BE2C (cell line): ENCODE measurements around the gene USH2A.

Experiments used
- DNase-seq: peaks from one replicate; pipeline ENCODE4 v3.0.0-alpha.2; 2020
- H3K27me3 ChIP-seq: fragments of 250-450 bp; sonication (Bioruptor Pico); 2 replicates; pipeline ENCODE4 v1.5.1; 2020; ENCODE audit warnings: mild to moderate bottlenecking
- H3K36me3 ChIP-seq: fragments of 250-450 bp; sonication (Bioruptor Pico); 2 replicates; pipeline ENCODE4 v1.5.1; 2020; ENCODE audit warnings: mild to moderate bottlenecking
- H3K4me1 ChIP-seq: fragments of 250-450 bp; sonication (Bioruptor Pico); 2 replicates; pipeline ENCODE4 v1.5.1; 2020
- H3K4me3 ChIP-seq: 2 replicates; pipeline ENCODE4 v1.5.1; 2011; ENCODE audit warnings: low read depth, low read length
- H3K9me3 ChIP-seq: fragments of 250-450 bp; sonication (Bioruptor Pico); 2 replicates; pipeline ENCODE4 v1.5.1; 2020
- TF ChIP-seq, protein P1 (sequence below): IDR thresholded peaks from 2 replicates; pipeline ENCODE4 v1.5.1; 2012; ENCODE audit warnings: mild to moderate bottlenecking, low read depth, low read length

USH2A gene

DNA sequence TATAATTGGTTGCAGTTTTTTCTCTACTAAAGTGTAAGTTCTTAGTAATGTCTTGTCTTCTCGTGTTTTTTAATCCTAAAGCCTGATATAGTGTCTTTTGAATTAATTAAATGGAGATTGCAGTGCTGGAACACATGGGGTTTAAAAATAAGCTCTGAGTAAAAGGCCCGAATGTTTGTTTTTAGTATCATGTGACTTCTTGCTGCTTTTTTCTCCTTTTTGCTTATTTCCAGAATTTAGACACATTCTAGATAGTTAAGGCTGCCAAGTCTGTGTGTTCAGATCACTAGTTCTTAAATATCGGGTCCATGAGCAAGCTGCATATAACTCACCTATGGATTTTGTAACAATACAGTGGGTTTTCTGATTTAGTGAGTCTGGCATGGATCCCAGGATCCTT lies 828.6 kb downstream of the USH2A start:
- H3K27me3 ChIP-seq: no peaks in the 10 kb centered on the region
- H3K4me1 ChIP-seq: no peaks in the 10 kb centered on the region; the same call in 1 of the 2 replicates
- peaks cover 19% of the 10 kb centered on the region for H3K36me3 ChIP-seq
- no peak overlapping the region for H3K4me3 ChIP-seq
- no peaks in the 10 kb centered on the region for H3K9me3 ChIP-seq
- TF ChIP-seq, protein P1, sequence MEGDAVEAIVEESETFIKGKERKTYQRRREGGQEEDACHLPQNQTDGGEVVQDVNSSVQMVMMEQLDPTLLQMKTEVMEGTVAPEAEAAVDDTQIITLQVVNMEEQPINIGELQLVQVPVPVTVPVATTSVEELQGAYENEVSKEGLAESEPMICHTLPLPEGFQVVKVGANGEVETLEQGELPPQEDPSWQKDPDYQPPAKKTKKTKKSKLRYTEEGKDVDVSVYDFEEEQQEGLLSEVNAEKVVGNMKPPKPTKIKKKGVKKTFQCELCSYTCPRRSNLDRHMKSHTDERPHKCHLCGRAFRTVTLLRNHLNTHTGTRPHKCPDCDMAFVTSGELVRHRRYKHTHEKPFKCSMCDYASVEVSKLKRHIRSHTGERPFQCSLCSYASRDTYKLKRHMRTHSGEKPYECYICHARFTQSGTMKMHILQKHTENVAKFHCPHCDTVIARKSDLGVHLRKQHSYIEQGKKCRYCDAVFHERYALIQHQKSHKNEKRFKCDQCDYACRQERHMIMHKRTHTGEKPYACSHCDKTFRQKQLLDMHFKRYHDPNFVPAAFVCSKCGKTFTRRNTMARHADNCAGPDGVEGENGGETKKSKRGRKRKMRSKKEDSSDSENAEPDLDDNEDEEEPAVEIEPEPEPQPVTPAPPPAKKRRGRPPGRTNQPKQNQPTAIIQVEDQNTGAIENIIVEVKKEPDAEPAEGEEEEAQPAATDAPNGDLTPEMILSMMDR: no peak
- DNase-seq: no peak

DNA sequence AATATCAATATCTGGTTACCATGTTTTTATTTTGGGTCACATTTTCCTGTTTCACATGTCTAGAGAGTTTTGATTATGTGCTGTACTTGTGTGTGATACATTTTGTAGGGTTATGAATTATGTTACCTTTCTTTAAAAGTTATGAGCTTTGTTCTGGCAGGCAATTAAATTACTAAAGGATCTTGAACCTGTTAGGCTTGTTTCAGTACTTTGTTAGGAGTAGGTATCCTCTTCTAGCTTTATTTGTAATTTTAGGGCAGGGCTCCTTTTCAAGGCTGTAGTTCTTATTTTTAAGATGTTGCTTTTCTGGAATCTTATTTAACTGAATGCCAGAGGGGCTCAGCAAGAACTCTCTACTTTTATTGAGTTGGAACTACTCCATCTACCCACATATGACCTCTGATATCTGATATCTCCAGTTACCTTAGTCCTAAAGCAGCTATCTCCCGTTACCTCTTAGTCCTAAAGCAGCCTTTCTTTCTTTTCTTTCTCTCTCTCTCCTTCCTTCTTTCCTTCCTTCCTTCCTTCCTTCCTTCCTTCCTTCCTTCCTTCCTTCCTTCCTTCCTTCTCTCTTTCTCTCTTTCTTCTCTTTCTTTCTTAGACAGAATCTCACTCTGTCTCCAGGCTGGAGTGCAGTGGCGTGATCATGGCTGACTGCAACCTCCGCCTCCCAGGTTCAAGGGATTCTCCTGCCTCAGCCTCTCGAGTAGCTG lies 832.3 kb downstream of the USH2A start:
- TF ChIP-seq, protein P1: no peak
- no peak for DNase-seq
- H3K4me1 ChIP-seq: no peaks in the 10 kb centered on the region
- H3K9me3 ChIP-seq: no peaks in the 10 kb centered on the region
- peaks cover 37% of the 10 kb centered on the region for H3K36me3 ChIP-seq
- H3K4me3 ChIP-seq: no peak overlapping the region
- H3K27me3 ChIP-seq: no peaks in the 10 kb centered on the region

DNA sequence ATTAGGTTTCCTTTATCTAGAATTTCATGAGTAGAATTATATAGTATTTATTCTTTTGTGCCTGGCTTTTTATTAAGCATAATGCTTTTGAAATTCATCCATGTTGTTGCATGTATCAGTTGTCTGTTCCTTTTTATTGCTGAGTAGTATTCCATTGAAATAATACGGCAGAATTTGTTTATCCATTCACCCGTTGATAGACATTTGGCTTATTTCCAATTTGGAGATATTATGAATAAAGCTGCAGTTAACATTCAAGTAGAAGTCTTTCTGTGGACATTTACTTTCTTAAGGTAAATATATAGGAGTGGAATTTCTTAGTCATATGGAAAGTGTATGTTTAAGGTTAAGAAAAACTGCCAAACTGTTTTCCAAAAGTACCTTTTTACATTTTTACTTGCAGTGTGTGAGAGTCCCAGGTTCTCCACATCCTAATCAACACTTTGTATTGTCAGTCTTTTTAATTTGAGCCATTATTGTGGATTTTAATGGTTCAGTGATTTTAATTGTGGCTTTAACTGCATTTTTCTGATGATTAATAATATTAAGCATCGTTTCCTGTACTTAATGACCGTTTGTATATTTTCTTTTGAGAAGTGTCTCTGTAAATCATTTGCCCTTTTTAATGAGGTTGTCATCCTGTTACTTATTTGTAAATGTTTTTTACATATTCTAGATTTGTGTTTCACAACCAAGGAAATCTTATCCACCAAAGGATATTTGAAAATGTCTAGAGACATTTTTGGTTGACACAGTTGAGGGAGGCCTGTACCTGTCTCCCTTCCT lies 833.4 kb downstream of the USH2A start:
- no peak overlapping the region for H3K4me3 ChIP-seq
- H3K4me1 ChIP-seq: no peaks in the 10 kb centered on the region
- peaks cover 36% of the 10 kb centered on the region for H3K36me3 ChIP-seq
- H3K9me3 ChIP-seq: no peaks in the 10 kb centered on the region
- no peaks in the 10 kb centered on the region for H3K27me3 ChIP-seq
- no peak for DNase-seq
- TF ChIP-seq, protein P1: no peak

DNA sequence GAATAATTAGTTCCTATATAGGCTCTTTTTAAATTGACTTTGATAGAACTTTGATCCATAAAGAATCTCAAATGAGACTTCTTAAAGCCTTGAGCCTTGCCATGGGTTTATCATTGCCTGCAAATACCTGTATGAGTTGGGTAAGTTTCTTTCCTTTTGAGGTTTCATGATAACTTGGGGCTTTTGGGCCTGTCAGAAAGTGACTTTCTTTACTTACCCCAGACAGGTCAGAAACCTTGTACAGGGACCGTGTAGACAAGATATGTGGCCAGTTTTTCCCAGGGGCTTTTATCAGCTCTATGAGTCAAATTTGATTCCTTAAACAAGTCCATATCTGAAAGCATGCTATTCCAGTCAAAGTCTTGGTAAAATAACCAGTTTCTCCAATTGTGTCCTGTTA lies 838.9 kb downstream of the USH2A start:
- TF ChIP-seq, protein P1: no peak
- H3K4me3 ChIP-seq: no peak overlapping the region
- H3K27me3 ChIP-seq: no peaks in the 10 kb centered on the region
- H3K4me1 ChIP-seq: no peaks in the 10 kb centered on the region
- no peak for DNase-seq
- H3K9me3 ChIP-seq: no peaks in the 10 kb centered on the region
- H3K36me3 ChIP-seq: peaks cover 41% of the 10 kb centered on the region

DNA sequence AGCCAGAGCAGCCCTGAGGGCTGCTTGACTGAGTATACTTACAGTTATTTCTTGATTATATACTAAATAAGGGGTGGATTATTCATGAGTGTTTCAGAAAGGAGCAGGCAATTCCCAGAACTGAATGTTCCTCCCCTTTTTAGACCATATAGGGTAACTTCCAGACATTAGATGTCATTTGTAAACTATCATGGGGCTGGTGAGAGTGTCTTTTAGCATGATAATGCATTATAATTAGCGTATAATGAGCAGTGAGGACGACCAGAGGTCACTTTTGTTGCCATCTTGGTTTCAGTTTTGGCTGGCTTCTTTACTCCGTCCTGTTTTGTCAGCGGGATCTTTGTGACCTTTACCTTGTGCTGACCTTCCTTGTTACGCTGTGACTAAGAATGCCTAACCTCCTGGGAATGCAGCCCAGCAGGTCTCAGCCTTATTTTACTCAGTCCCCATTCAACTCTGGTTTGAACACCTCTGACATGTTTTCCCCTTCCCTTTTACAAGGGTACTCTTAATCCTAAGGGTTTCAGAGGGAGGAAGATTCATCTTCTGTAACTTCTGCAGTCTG lies 840.0 kb downstream of the USH2A start:
- no peak overlapping the region for H3K4me3 ChIP-seq
- H3K36me3 ChIP-seq: peaks cover 39% of the 10 kb centered on the region

More for the DNA sequence above, 840.0 kb downstream of the USH2A start:
- no peaks in the 10 kb centered on the region for H3K4me1 ChIP-seq
- no peak for DNase-seq
- no peaks in the 10 kb centered on the region for H3K27me3 ChIP-seq
- TF ChIP-seq, protein P1: no peak
- H3K9me3 ChIP-seq: no peaks in the 10 kb centered on the region
